ENCODE data around the gene C1orf167.

The C1orf167 gene

DNA sequence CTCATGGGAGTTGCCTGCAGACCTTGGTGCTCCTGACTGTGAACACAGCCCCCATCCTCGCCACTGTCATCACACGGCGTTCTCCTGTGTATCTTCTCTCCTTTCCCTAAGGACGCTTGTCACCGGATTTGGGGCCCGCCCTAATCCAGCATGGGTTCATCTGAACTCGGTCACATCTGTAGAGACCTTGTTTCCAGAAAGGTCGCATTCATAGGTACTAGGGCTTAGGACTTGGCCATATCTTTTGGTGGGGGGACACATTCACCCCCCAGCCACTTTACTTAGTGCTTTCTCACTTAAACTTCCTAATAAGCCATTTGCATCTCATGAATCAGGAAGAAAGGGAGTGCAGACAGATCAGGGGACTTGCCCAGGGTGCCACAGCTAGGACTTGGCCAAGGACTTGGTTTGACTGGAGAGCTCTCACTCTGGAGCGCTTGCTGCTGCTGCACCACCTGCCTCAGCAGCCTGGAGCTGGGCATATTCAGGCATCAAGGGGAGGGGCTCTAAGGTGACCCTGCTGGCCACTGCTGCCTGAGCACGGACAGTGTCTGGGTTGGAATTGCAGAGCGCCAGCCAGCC, 75.9 kb downstream of the C1orf167 start:
- Histone ChIP-seq H3K27ac (ENCODE audit: low read length) (no peak overlapping the region), H3K4me1 (ENCODE audit: control insufficient read depth, low read depth, low read length) (no peaks in the 10 kb centered on the region), H3K9ac (ENCODE audit: low read length) (no peak overlapping the region), H3K27me3 (ENCODE audit: control insufficient read depth, insufficient read depth, low read length) (no peaks in the 10 kb centered on the region), H3K9me3 (ENCODE audit: control insufficient read depth, low read depth, low read length) (no peaks in the 10 kb centered on the region), H3K36me3 (ENCODE audit: control insufficient read depth, low read depth, low read length) (peaks cover 94% of the 10 kb centered on the region), H3K4me3 (ENCODE audit: low read length) (no peak overlapping the region)

DNA sequence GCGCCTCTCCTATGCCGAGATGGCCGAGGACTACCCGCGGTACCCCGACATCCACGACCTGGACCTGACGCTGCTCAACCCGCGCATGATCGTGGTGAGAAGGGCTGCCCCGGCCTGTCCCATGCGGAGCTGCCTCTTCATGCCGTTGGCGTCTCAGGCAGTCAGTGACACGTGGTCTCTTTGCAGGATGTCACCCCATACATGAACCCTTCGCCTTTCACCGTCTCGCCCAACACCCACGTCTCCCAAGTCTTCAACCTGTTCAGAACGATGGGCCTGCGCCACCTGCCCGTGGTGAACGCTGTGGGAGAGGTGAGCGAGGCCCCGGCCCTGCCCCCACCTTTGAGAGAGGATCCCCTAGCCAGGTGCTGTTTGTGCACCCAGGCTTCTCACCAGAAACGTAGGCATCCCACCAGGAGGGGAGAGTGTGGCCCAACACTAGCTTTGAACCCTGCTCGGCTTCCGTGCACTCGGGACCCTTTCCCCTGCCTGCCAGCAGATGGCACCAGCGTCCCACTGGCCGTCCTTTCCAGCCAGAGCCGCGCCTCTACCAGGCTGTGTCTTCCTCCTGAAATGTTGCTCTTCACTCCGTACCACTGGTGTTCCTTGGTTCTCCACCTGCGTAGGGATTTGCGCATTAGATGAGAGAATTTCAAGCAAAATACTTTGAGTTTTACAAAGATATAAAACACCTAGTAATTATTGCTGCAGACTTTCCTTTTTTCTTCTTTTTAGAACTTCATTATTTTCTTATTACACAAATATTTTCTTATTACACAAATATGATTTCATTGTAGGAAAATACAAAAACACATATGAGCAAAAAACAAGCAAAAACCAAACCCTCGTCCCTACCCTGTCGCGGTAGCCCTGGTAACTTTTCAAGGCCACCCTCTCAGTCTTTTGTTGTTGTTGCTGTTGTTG, 76.6 kb downstream of the C1orf167 start:
- Histone ChIP-seq H3K4me1 (ENCODE audit: control insufficient read depth, low read depth, low read length) (no peaks in the 10 kb centered on the region), H3K4me3 (ENCODE audit: low read length) (no peak overlapping the region), H3K27me3 (ENCODE audit: control insufficient read depth, insufficient read depth, low read length) (no peaks in the 10 kb centered on the region), H3K9me3 (ENCODE audit: control insufficient read depth, low read depth, low read length) (no peaks in the 10 kb centered on the region), H3K27ac (ENCODE audit: low read length) (no peak overlapping the region), H3K9ac (ENCODE audit: low read length) (no peak overlapping the region), H3K36me3 (ENCODE audit: control insufficient read depth, low read depth, low read length) (peaks cover 87% of the 10 kb centered on the region)

Measured in iPS-18a (cell line).